Neural cell (in vitro differentiated cells): Measurements from ENCODE around the gene KIF21B. TPM values are rescaled to one million over a fixed set of nuclear protein-coding genes. Genes with fewer than 3 reads are reported as not detected.

Experiments
- H2AFZ ChIP-seq: fragments of 200-600, 300-800 bp; sonication (generic), shearing (Covaris generic); 2 replicates; pipeline ENCODE4 v1.6.0; 2014; ENCODE audit warnings: low read depth, mild to moderate bottlenecking, antibody characterized with exemption, low read length, moderate library complexity
- H3F3A ChIP-seq: fragments of 200-600 bp; shearing (Covaris generic); 2 replicates; pipeline ENCODE4 v1.6.1; 2016; ENCODE audit warnings: mild to moderate bottlenecking, moderate library complexity, mixed read lengths, antibody characterized with exemption, low read length; ENCODE audit not compliant: insufficient read depth, poor library complexity, severe bottlenecking
- H3K27ac ChIP-seq: fragments of 200-600, 300-800 bp; sonication (generic), shearing (Covaris generic); 2 replicates; pipeline ENCODE4 v1.5.1; 2014; ENCODE audit warnings: mild to moderate bottlenecking, low read length, moderate library complexity
- H3K27me3 ChIP-seq: fragments of 300-800, 200-600 bp; sonication (generic), shearing (Covaris generic); 2 replicates; pipeline ENCODE4 v1.6.0; 2014; ENCODE audit warnings: mild to moderate bottlenecking, low read depth, low read length, moderate library complexity; ENCODE audit not compliant: insufficient read depth
- H3K36me3 ChIP-seq: fragments of 300-800, 200-600 bp; sonication (generic), shearing (Covaris generic); 2 replicates; pipeline ENCODE4 v1.5.1; 2014; ENCODE audit warnings: mild to moderate bottlenecking, antibody characterized with exemption, low read length, moderate library complexity; ENCODE audit not compliant: insufficient read depth
- H3K4me2 ChIP-seq: fragments of 300-800, 200-600 bp; sonication (generic), shearing (Covaris generic); 2 replicates; pipeline ENCODE4 v1.6.0; 2014; ENCODE audit warnings: mild to moderate bottlenecking, low read length
- H3K4me3 ChIP-seq: fragments of 300-800, 200-600 bp; sonication (generic), shearing (Covaris generic); 2 replicates; pipeline ENCODE4 v1.5.1; 2014; ENCODE audit warnings: mild to moderate bottlenecking, low read length, moderate library complexity
- H3K79me2 ChIP-seq: fragments of 200-600 bp; shearing (Covaris generic); replicated peaks from 2 replicates; pipeline ENCODE4 v1.6.0; 2014; ENCODE audit warnings: mild to moderate bottlenecking, low read length, moderate library complexity; ENCODE audit not compliant: insufficient read depth
- H3K9ac ChIP-seq: fragments of 300-800, 200-600 bp; sonication (generic), shearing (Covaris generic); 2 replicates; pipeline ENCODE4 v1.6.1; 2016; ENCODE audit warnings: mild to moderate bottlenecking, low read length, mixed read lengths
- H3K9me2 ChIP-seq: fragments of 200-600 bp; shearing (Covaris generic); 2 replicates; pipeline ENCODE4 v1.6.1; 2016; ENCODE audit warnings: mild to moderate bottlenecking, low read length, mixed read lengths; ENCODE audit not compliant: insufficient read depth
- H3K9me3 ChIP-seq: fragments of 200-600, 300-800 bp; sonication (generic), shearing (Covaris generic); 2 replicates; pipeline ENCODE4 v1.6.1; 2016; ENCODE audit warnings: mild to moderate bottlenecking, mixed run types, low read length, moderate library complexity, mixed read lengths
- H4K20me1 ChIP-seq: fragments of 200-600 bp; shearing (Covaris generic); 2 replicates; pipeline ENCODE4 v1.6.1; 2016; ENCODE audit warnings: mild to moderate bottlenecking, mixed run types; ENCODE audit not compliant: insufficient read depth
- EP300 ChIP-seq: fragments of 450-650 bp; conservative IDR thresholded peaks from 2 replicates; pipeline ENCODE4 v1.6.1; 2014; ENCODE audit warnings: antibody characterized with exemption, mild to moderate bottlenecking, moderate library complexity; ENCODE audit not compliant: poor library complexity, severe bottlenecking
- EZH2 ChIP-seq: fragments of 200-600, 300-800 bp; shearing (Covaris generic), sonication (generic); IDR thresholded peaks from 2 replicates; pipeline ENCODE4 v1.6.1; 2014; ENCODE audit warnings: antibody characterized with exemption, low read length, borderline replicate concordance, mild to moderate bottlenecking; ENCODE audit not compliant: insufficient read depth, poor library complexity, severe bottlenecking
- MXI1 ChIP-seq: fragments of 450-650 bp; conservative IDR thresholded peaks from 2 replicates; pipeline ENCODE4 v1.6.1; 2014; ENCODE audit warnings: antibody characterized with exemption, mild to moderate bottlenecking; ENCODE audit not compliant: poor library complexity, severe bottlenecking
- POLR2AphosphoS5 ChIP-seq: IDR thresholded peaks from 2 replicates; pipeline ENCODE4 v1.6.1; 2012
- RAD21 ChIP-seq: fragments of 450-650 bp; conservative IDR thresholded peaks from 2 replicates; pipeline ENCODE4 v1.6.1; 2014; ENCODE audit warnings: antibody characterized with exemption, mild to moderate bottlenecking, moderate library complexity
- SMC3 ChIP-seq: fragments of 450-650 bp; conservative IDR thresholded peaks from 2 replicates; pipeline ENCODE4 v1.6.1; 2014; ENCODE audit warnings: antibody characterized with exemption, mild to moderate bottlenecking, moderate library complexity; ENCODE audit not compliant: poor library complexity
- TAF1 ChIP-seq: IDR thresholded peaks from 2 replicates; pipeline ENCODE4 v1.6.1; 2012; ENCODE audit warnings: low read depth
- polyA plus RNA-seq: library from polyadenylated mRNA; depleted of rRNA; stranded (reverse); fragments of >200 nt; gene quantifications from 2 replicates; pipeline ENCODE4 v1.2.3, GENCODE V29; 2014
- TF ChIP-seq, protein P1 (sequence below): fragments of 450-650 bp; IDR thresholded peaks from 2 replicates; pipeline ENCODE4 v1.5.1; 2014; ENCODE audit warnings: antibody characterized with exemption, mild to moderate bottlenecking, moderate library complexity; ENCODE audit not compliant: poor library complexity, severe bottlenecking
- TF ChIP-seq, protein P2 (sequence below): IDR thresholded peaks from 2 replicates; pipeline ENCODE4 v1.6.1; 2012; ENCODE audit warnings: borderline replicate concordance

Gene KIF21B
- polyA plus RNA-seq, 1 donor from 2014 or later: 53.7 TPM

DNA sequence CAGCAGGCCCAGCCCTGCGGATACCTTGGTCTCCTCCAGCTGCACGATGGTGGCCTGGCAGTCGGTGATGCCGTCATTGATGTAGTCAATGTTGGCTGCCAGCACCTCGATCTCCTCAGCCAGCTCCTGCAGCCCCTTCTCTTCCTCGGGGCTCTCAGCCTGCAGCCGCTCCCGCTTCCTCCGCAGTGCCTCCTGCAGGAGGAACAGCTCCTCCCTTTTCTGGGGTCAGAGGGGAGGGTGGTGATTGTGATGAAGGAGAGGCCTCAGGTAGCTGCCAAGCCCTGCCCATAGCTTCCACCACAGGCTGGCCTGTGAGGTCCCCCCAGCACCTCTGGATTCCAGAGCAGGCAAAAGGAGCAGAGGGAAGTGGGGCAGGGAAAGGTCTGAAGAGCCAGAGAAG is 33.4 kb downstream of the KIF21B start:
- Histone ChIP-seq H3K27me3 (no peaks in the 10 kb centered on the region), H3K9ac (no peak overlapping the region), H3K36me3 (peaks cover 19% of the 10 kb centered on the region), H4K20me1 (peaks cover 4% of the 10 kb centered on the region), H2AFZ (no peak overlapping the region), H3K9me2 (no peaks in the 10 kb centered on the region), H3K9me3 (no peaks in the 10 kb centered on the region), H3K4me3 (no peak overlapping the region), H3K79me2 (no peaks in the 10 kb centered on the region), H3K4me2 (no peak overlapping the region), H3F3A (no peaks in the 10 kb centered on the region), H3K27ac (no peak overlapping the region)
- TF ChIP-seq RAD21 (no peak), EZH2 (no peak), SMC3 (no peak), MXI1 (no peak), POLR2AphosphoS5 (no peak), TAF1 (no peak), EP300 (no peak)
- TF ChIP-seq, protein P1, sequence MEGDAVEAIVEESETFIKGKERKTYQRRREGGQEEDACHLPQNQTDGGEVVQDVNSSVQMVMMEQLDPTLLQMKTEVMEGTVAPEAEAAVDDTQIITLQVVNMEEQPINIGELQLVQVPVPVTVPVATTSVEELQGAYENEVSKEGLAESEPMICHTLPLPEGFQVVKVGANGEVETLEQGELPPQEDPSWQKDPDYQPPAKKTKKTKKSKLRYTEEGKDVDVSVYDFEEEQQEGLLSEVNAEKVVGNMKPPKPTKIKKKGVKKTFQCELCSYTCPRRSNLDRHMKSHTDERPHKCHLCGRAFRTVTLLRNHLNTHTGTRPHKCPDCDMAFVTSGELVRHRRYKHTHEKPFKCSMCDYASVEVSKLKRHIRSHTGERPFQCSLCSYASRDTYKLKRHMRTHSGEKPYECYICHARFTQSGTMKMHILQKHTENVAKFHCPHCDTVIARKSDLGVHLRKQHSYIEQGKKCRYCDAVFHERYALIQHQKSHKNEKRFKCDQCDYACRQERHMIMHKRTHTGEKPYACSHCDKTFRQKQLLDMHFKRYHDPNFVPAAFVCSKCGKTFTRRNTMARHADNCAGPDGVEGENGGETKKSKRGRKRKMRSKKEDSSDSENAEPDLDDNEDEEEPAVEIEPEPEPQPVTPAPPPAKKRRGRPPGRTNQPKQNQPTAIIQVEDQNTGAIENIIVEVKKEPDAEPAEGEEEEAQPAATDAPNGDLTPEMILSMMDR: no peak
- TF ChIP-seq, protein P2, sequence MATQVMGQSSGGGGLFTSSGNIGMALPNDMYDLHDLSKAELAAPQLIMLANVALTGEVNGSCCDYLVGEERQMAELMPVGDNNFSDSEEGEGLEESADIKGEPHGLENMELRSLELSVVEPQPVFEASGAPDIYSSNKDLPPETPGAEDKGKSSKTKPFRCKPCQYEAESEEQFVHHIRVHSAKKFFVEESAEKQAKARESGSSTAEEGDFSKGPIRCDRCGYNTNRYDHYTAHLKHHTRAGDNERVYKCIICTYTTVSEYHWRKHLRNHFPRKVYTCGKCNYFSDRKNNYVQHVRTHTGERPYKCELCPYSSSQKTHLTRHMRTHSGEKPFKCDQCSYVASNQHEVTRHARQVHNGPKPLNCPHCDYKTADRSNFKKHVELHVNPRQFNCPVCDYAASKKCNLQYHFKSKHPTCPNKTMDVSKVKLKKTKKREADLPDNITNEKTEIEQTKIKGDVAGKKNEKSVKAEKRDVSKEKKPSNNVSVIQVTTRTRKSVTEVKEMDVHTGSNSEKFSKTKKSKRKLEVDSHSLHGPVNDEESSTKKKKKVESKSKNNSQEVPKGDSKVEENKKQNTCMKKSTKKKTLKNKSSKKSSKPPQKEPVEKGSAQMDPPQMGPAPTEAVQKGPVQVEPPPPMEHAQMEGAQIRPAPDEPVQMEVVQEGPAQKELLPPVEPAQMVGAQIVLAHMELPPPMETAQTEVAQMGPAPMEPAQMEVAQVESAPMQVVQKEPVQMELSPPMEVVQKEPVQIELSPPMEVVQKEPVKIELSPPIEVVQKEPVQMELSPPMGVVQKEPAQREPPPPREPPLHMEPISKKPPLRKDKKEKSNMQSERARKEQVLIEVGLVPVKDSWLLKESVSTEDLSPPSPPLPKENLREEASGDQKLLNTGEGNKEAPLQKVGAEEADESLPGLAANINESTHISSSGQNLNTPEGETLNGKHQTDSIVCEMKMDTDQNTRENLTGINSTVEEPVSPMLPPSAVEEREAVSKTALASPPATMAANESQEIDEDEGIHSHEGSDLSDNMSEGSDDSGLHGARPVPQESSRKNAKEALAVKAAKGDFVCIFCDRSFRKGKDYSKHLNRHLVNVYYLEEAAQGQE: no peak

DNA sequence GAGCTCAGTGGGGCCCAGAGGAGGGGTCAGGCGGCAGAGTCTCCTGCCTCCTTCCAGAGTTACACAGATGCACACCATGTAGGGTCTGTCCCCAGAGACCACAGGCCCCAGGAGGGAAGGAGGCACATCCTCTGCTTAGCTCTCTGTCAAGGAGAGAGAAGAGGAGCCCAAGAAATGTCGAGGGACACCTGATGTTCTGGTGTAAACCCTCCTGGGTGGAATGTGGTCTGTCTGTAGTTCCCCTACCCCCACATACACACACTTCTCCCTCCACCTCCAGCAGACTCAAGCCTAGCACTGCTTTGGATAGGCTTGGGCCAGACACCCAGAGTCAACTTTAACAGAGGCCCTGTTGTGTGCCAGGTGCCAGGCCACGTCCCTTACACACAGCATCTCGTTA is 34.2 kb downstream of the KIF21B start:
- Histone ChIP-seq H3K9me2 (no peaks in the 10 kb centered on the region), H3K27ac (no peak overlapping the region), H3K4me3 (no peak overlapping the region), H3K27me3 (no peaks in the 10 kb centered on the region), H3K4me2 (no peak overlapping the region), H2AFZ (no peak overlapping the region), H3K36me3 (peaks cover 19% of the 10 kb centered on the region), H3K9ac (no peak overlapping the region), H3F3A (no peaks in the 10 kb centered on the region), H4K20me1 (no peaks in the 10 kb centered on the region), H3K79me2 (no peaks in the 10 kb centered on the region), H3K9me3 (no peaks in the 10 kb centered on the region)
- TF ChIP-seq TAF1 (no peak), MXI1 (no peak), POLR2AphosphoS5 (no peak), SMC3 (no peak), EZH2 (no peak), RAD21 (no peak), EP300 (no peak)
- TF ChIP-seq, protein P1: no peak
- TF ChIP-seq, protein P2: no peak
